Endodermal cell (in vitro differentiated cells): ENCODE results near the gene C5AR1. TPM values are rescaled to one million over a fixed set of nuclear protein-coding genes. Genes with fewer than 3 reads are reported as not detected.
"Not testable (repeated sequence)": the region's sequence is repeated elsewhere in the genome, so short reads cannot be mapped to it uniquely, and the experiment has no call there.

Source experiments
- DNase-seq: peaks from one replicate; pipeline ENCODE4 v3.0.0-alpha.2; 2017
- H3K27ac ChIP-seq: 2 replicates; pipeline ENCODE4 v1.5.1; 2013; ENCODE audit warnings: mild to moderate bottlenecking, low read depth, low read length, moderate library complexity
- H3K27me3 ChIP-seq: 2 replicates; pipeline ENCODE4 v1.6.1; 2013; ENCODE audit warnings: mild to moderate bottlenecking, low read length, moderate library complexity; ENCODE audit not compliant: insufficient read depth, control insufficient read depth, poor library complexity, severe bottlenecking
- H3K36me3 ChIP-seq: 2 replicates; pipeline ENCODE4 v1.7.0; 2013; ENCODE audit warnings: mild to moderate bottlenecking, low read length, moderate library complexity; ENCODE audit not compliant: control insufficient read depth, insufficient read depth
- H3K4me1 ChIP-seq: one replicate; pipeline ENCODE4 v1.7.0; 2013; ENCODE audit warnings: low read length; ENCODE audit not compliant: control insufficient read depth, insufficient read depth
- H3K4me3 ChIP-seq: 2 replicates; pipeline ENCODE4 v1.5.1; 2013; ENCODE audit warnings: mild to moderate bottlenecking, low read length, moderate library complexity
- H3K9ac ChIP-seq: 2 replicates; pipeline ENCODE4 v1.6.1; 2013; ENCODE audit warnings: mild to moderate bottlenecking, low read length, moderate library complexity; ENCODE audit not compliant: poor library complexity, severe bottlenecking; ENCODE audit errors: extremely low read depth
- H3K9me3 ChIP-seq: 2 replicates; pipeline ENCODE4 v1.6.1; 2013; ENCODE audit warnings: mild to moderate bottlenecking, low read length, moderate library complexity; ENCODE audit not compliant: control insufficient read depth
- H3K27ac Mint-ChIP-seq: 2 replicates; pipeline ENCODE4 v1.8.0; 2020; ENCODE audit warnings: mixed read lengths
- H3K27me3 Mint-ChIP-seq: 2 replicates; pipeline ENCODE4 v1.8.0; 2021; ENCODE audit warnings: mild to moderate bottlenecking, mixed read lengths; ENCODE audit not compliant: insufficient read depth
- H3K36me3 Mint-ChIP-seq: 2 replicates; pipeline ENCODE4 v1.8.0; 2020; ENCODE audit warnings: low read depth, mixed read lengths
- H3K4me1 Mint-ChIP-seq: 2 replicates; pipeline ENCODE4 v1.8.0; 2020; ENCODE audit warnings: mixed read lengths
- H3K4me3 Mint-ChIP-seq: 2 replicates; pipeline ENCODE4 v1.8.0; 2020; ENCODE audit warnings: mild to moderate bottlenecking, moderate library complexity, mixed read lengths
- H3K9me3 Mint-ChIP-seq: 2 replicates; pipeline ENCODE4 v1.8.0; 2020; ENCODE audit warnings: mild to moderate bottlenecking, mixed read lengths
- CTCF ChIP-seq: fragments of 200-600 bp; sonication (generic); conservative IDR thresholded peaks from 2 replicates; pipeline ENCODE4 v1.5.0; 2021; ENCODE audit warnings: antibody characterized with exemption, mild to moderate bottlenecking
- WGBS, 2 experiments: methylation state at CpG; one replicate each; pipeline versions ENCODE4 v1.1.5 to v1.1.7; 2013; ENCODE audit warnings: missing lambda C conversion rate in 2 of 2, mixed read lengths in 1 of 2; ENCODE audit not compliant: insufficient coverage in 1 of 2, insufficient read length in 1 of 2; 5-methylcytosine and 5-hydroxymethylcytosine counted together
- total RNA-seq, 2 donors: library from RNA; stranded (reverse); fragmentation: NEBNext Ultra II Directional in 1 of 2; extraction: Animal tissue kit (Norgen Biotek cat#: 25700) in 1 of 2; gene quantifications; 2 replicates in 1 of 2; 3 replicates in 1 of 2; pipeline ENCODE4 v1.2.1, GENCODE V29; 2021

The C5AR1 gene
- total RNA-seq, 2 donors from 2014 or later, result 0.48 TPM; not detected in 1

GRCh38 chr19:47363758-47364531 lies 54.3 kb downstream of the C5AR1 start:
- no peaks in the 10 kb centered on the region for H3K9me3 ChIP-seq
- no peak overlapping the region for H3K9ac ChIP-seq
- DNase-seq, result peak; percentile 72
- H3K4me3 ChIP-seq, result no peak overlapping the region
- 94 to 98% methylated on average over 12 to 13 of the region's 13 CpGs for WGBS, 2 experiments
- H3K36me3 ChIP-seq, result peaks cover 63% of the 10 kb centered on the region
- no peaks in the 10 kb centered on the region for H3K9me3 Mint-ChIP-seq
- H3K4me3 Mint-ChIP-seq, result no peak overlapping the region
- no peaks in the 10 kb centered on the region for H3K27me3 ChIP-seq
- no peaks in the 10 kb centered on the region for H3K27me3 Mint-ChIP-seq
- no peak for TF ChIP-seq CTCF
- no peak overlapping the region for H3K27ac Mint-ChIP-seq
- peaks cover 70% of the 10 kb centered on the region for H3K36me3 Mint-ChIP-seq
- H3K4me1 Mint-ChIP-seq, result no peaks in the 10 kb centered on the region
- H3K27ac ChIP-seq, result no peak overlapping the region
- no peaks in the 10 kb centered on the region for H3K4me1 ChIP-seq

GRCh38 chr19:47365455-47365854 lies 55.8 kb downstream of the C5AR1 start:
- not testable (repeated sequence) for H3K9me3 Mint-ChIP-seq, DNase-seq, H3K27me3 Mint-ChIP-seq, H3K27ac ChIP-seq, H3K4me1 ChIP-seq, H3K9me3 ChIP-seq, H3K27me3 ChIP-seq, H3K4me3 Mint-ChIP-seq, H3K9ac ChIP-seq, H3K4me3 ChIP-seq, H3K27ac Mint-ChIP-seq, H3K4me1 Mint-ChIP-seq
- H3K36me3 ChIP-seq, result peaks cover 63% of the 10 kb centered on the region
- WGBS, 2 experiments, result 80 to 93% methylated on average over 1 to 9 of the region's 10 CpGs
- peaks cover 69% of the 10 kb centered on the region for H3K36me3 Mint-ChIP-seq

GRCh38 chr19:47370045-47370611 lies 60.5 kb downstream of the C5AR1 start:
- H3K9me3 Mint-ChIP-seq, result no peaks in the 10 kb centered on the region
- no peaks in the 10 kb centered on the region for H3K4me1 ChIP-seq
- H3K9me3 ChIP-seq, result no peaks in the 10 kb centered on the region
- no peaks in the 10 kb centered on the region for H3K27me3 Mint-ChIP-seq
- no peak overlapping the region for H3K4me3 Mint-ChIP-seq
- H3K4me3 ChIP-seq, result no peak overlapping the region
- H3K27ac Mint-ChIP-seq, result peak overlapping the region; percentile 35
- peaks cover 58% of the 10 kb centered on the region for H3K36me3 ChIP-seq
- WGBS, 2 experiments, result 90 to 95% methylated on average over 10 of the region's 10 CpGs
- H3K9ac ChIP-seq, result no peak overlapping the region
- TF ChIP-seq CTCF, result no peak
- H3K27me3 ChIP-seq, result no peaks in the 10 kb centered on the region
- peaks cover 45% of the 10 kb centered on the region for H3K36me3 Mint-ChIP-seq
- H3K27ac ChIP-seq, result no peak overlapping the region
- no peak for DNase-seq
- H3K4me1 Mint-ChIP-seq, result no peaks in the 10 kb centered on the region
